B cell (primary cell): ENCODE data around the gene ZMYND15.

ENCODE experiments used
- EZH2 ChIP-seq: IDR thresholded peaks from 2 replicates; pipeline ENCODE4 v1.6.1; 2012; ENCODE audit warnings: borderline replicate concordance, low read depth, mild to moderate bottlenecking, moderate library complexity, low read length; ENCODE audit not compliant: insufficient read depth, poor library complexity, severe bottlenecking
- TF ChIP-seq, protein P1 (sequence below): fragments of 200-600 bp; IDR thresholded peaks from one replicate; pipeline ENCODE4 v1.8.0; 2022; ENCODE audit warnings: antibody characterized with exemption, mild to moderate bottlenecking

GRCh38 chr17:4733073-4733531 lies 6.5 kb upstream of the ZMYND15 start:
- TF ChIP-seq, protein P1, sequence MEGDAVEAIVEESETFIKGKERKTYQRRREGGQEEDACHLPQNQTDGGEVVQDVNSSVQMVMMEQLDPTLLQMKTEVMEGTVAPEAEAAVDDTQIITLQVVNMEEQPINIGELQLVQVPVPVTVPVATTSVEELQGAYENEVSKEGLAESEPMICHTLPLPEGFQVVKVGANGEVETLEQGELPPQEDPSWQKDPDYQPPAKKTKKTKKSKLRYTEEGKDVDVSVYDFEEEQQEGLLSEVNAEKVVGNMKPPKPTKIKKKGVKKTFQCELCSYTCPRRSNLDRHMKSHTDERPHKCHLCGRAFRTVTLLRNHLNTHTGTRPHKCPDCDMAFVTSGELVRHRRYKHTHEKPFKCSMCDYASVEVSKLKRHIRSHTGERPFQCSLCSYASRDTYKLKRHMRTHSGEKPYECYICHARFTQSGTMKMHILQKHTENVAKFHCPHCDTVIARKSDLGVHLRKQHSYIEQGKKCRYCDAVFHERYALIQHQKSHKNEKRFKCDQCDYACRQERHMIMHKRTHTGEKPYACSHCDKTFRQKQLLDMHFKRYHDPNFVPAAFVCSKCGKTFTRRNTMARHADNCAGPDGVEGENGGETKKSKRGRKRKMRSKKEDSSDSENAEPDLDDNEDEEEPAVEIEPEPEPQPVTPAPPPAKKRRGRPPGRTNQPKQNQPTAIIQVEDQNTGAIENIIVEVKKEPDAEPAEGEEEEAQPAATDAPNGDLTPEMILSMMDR: peak; percentile 76
- no peak for TF ChIP-seq EZH2
